CD4-positive, alpha-beta T cell (primary cell): ENCODE data around the gene LYPD1. TPM values are rescaled to one million over a fixed set of nuclear protein-coding genes. Genes with fewer than 3 reads are reported as not detected.
A peak's percentile ranks its signal among the peaks of the same experiment; 100 is the strongest.

Source experiments
- ATAC-seq: fragments of 200-7000 bp; cut with Tn5 transposase; one replicate; pipeline ENCODE4 v1.10.0; 2022; ENCODE audit warnings: mild to moderate bottlenecking; ENCODE audit not compliant: poor library complexity
- CTCF ChIA-PET: fragments of 350-600 bp; sonication (Branson Sonifier 250); formaldehyde crosslinking; loops from one replicate; lab custom pipeline; 2021; ENCODE audit warnings: antibody characterized with exemption, inconsistent platforms; lab: Charles Lee
- POLR2A ChIA-PET: fragments of 350-600 bp; sonication (Branson Sonifier 250); formaldehyde crosslinking; loops from one replicate; lab custom pipeline; 2021; ENCODE audit warnings: antibody characterized with exemption, inconsistent platforms; lab: Charles Lee
- DNase-seq, 14 experiments: peaks; one replicate each; pipeline ENCODE4 v3.0.0-alpha.2; 2013 to 2020; ENCODE audit warnings: mixed read lengths in 2 of 14
- H3K27ac ChIP-seq, 2 donors: one replicate each; pipeline versions ENCODE4 v1.5.1 to v1.7.0; 2013; ENCODE audit warnings: low read length in 2 of 2, low read depth in 1 of 2, mild to moderate bottlenecking in 1 of 2
- H3K27me3 ChIP-seq, 2 experiments: 1 replicate in 1 of 2; 2 replicates in 1 of 2; pipeline versions ENCODE4 v1.6.1 to v1.7.0; 2013; ENCODE audit warnings: low read length in 2 of 2, control low read depth in 1 of 2, mild to moderate bottlenecking in 1 of 2, moderate library complexity in 1 of 2; ENCODE audit not compliant: insufficient read depth in 2 of 2, control insufficient read depth in 1 of 2
- H3K36me3 ChIP-seq: one replicate; pipeline ENCODE4 v1.6.1; 2013; ENCODE audit warnings: low read length, control low read depth; ENCODE audit not compliant: insufficient read depth
- H3K4me1 ChIP-seq: one replicate; pipeline ENCODE4 v1.6.1; 2013; ENCODE audit warnings: low read length, control low read depth; ENCODE audit not compliant: insufficient read depth
- H3K4me3 ChIP-seq: one replicate; pipeline ENCODE4 v1.5.1; 2013; ENCODE audit warnings: mild to moderate bottlenecking, low read length, moderate library complexity
- H3K9me3 ChIP-seq, 2 experiments: 1 replicate in 1 of 2; 2 replicates in 1 of 2; pipeline versions ENCODE4 v1.6.1 to v1.7.0; 2013; ENCODE audit warnings: low read length in 2 of 2, mild to moderate bottlenecking in 2 of 2, control low read depth in 1 of 2, moderate library complexity in 1 of 2; ENCODE audit not compliant: control insufficient read depth in 1 of 2, insufficient read depth in 1 of 2
- H3K27ac Mint-ChIP-seq: one replicate; pipeline ENCODE4 v1.8.0; 2020; ENCODE audit warnings: mixed read lengths
- H3K27me3 Mint-ChIP-seq: one replicate; pipeline ENCODE4 v1.8.0; 2021; ENCODE audit warnings: mixed read lengths
- H3K36me3 Mint-ChIP-seq: one replicate; pipeline ENCODE4 v1.8.0; 2021; ENCODE audit warnings: low read depth, mixed read lengths
- H3K4me1 Mint-ChIP-seq: one replicate; pipeline ENCODE4 v1.8.0; 2021; ENCODE audit warnings: low read depth, mixed read lengths
- H3K4me3 Mint-ChIP-seq: one replicate; pipeline ENCODE4 v1.8.0; 2020; ENCODE audit warnings: mild to moderate bottlenecking, mixed read lengths
- H3K9me3 Mint-ChIP-seq: one replicate; pipeline ENCODE4 v1.8.0; 2020; ENCODE audit warnings: mixed read lengths
- CTCF ChIP-seq: fragments of 200-600 bp; IDR thresholded peaks from one replicate; pipeline ENCODE4 v1.8.0; 2022; ENCODE audit warnings: antibody characterized with exemption, mild to moderate bottlenecking
- intact Hi-C, 2 experiments: fragments of 100-400 bp; cut with DNase I in 1 of 2; cut with micrococcal nuclease in 1 of 2; formaldehyde crosslinking; loops; one replicate each; pipeline versions ENCODE4 v1.15.1 to v1.9.0; 2023 to 2025; cut with DNase I, micrococcal nuclease
- total RNA-seq, 174 experiments: library from RNA in 2 of 174; stranded (reverse) in 2 of 174; gene quantifications; one replicate each; pipeline ENCODE4 v1.2.3 and lab custom pipeline; 2021 to 2026

Gene LYPD1
- total RNA-seq, 2 experiments from 2014 or later: not detected

- DNase-seq (peak in 2 of 14 experiments; percentile 6 to 10), ATAC-seq (no peak)
- Mint-ChIP-seq H3K9me3 (no peaks in the 10 kb centered on the region), H3K4me3 (no peak overlapping the region), H3K27ac (no peak overlapping the region), H3K36me3 (no peaks in the 10 kb centered on the region), H3K27me3 (peaks cover 13% of the 10 kb centered on the region), H3K4me1 (no peaks in the 10 kb centered on the region)
- Histone ChIP-seq H3K27me3 (no peaks in the 10 kb centered on the region), H3K36me3 (no peaks in the 10 kb centered on the region), H3K4me1 (no peaks in the 10 kb centered on the region), H3K9me3 (peaks cover 0 to 15% of the 10 kb centered on the region in 2 experiments), H3K27ac (no peak overlapping the region), H3K4me3 (no peak overlapping the region)
- POLR2A ChIA-PET: no interaction called here
- CTCF ChIA-PET: no interaction called here
- TF ChIP-seq CTCF: no peak
- intact Hi-C loops: no loop called here
These were observed 24.1 kb downstream of the LYPD1 start for GRCh38 chr2:132645722-132646539.

GRCh38 chr2:132645176-132645575 is 24.8 kb downstream of the LYPD1 start:
- H3K36me3 ChIP-seq: no peaks in the 10 kb centered on the region
- ChIA-PET POLR2A (no interaction called here), CTCF (no interaction called here)
- peaks cover 13% of the 10 kb centered on the region for H3K27me3 Mint-ChIP-seq
- ATAC-seq (no peak), DNase-seq (no peak)
- intact Hi-C loops: no loop called here
- H3K27ac Mint-ChIP-seq: no peak overlapping the region
- H3K9me3 Mint-ChIP-seq: no peaks in the 10 kb centered on the region
- H3K36me3 Mint-ChIP-seq: no peaks in the 10 kb centered on the region
- peaks cover 0 to 15% of the 10 kb centered on the region in 2 experiments for H3K9me3 ChIP-seq
- H3K27me3 ChIP-seq: no peaks in the 10 kb centered on the region
- no peak for TF ChIP-seq CTCF
- no peaks in the 10 kb centered on the region for H3K4me1 Mint-ChIP-seq
- no peak overlapping the region for H3K4me3 ChIP-seq
- H3K4me3 Mint-ChIP-seq: no peak overlapping the region
- H3K27ac ChIP-seq: no peak overlapping the region
- H3K4me1 ChIP-seq: no peaks in the 10 kb centered on the region

- no peak for ATAC-seq
- Mint-ChIP-seq H3K36me3 (no peaks in the 10 kb centered on the region), H3K4me1 (no peaks in the 10 kb centered on the region), H3K27ac (no peak overlapping the region), H3K4me3 (no peak overlapping the region), H3K27me3 (peaks cover 8% of the 10 kb centered on the region), H3K9me3 (no peaks in the 10 kb centered on the region)
- intact Hi-C loops: no loop called here
- Histone ChIP-seq H3K27ac (no peak overlapping the region), H3K4me3 (no peak overlapping the region), H3K36me3 (no peaks in the 10 kb centered on the region), H3K27me3 (no peaks in the 10 kb centered on the region), H3K4me1 (no peaks in the 10 kb centered on the region), H3K9me3 (peaks cover 0 to 9% of the 10 kb centered on the region in 2 experiments)
- ChIA-PET CTCF (no interaction called here), POLR2A (no interaction called here)
- TF ChIP-seq CTCF: no peak
- DNase-seq: no peak
These were observed 27.6 kb downstream of the LYPD1 start for GRCh38 chr2:132642415-132642814.
